CD4-positive, alpha-beta T cell (primary cell): ENCODE data around the gene MAP2K7. TPM values are rescaled to one million over a fixed set of nuclear protein-coding genes. Genes with fewer than 3 reads are reported as not detected.

Source experiments
- ATAC-seq: fragments of 200-7000 bp; cut with Tn5 transposase; one replicate; pipeline ENCODE4 v1.10.0; 2022; ENCODE audit warnings: mild to moderate bottlenecking; ENCODE audit not compliant: poor library complexity
- CTCF ChIA-PET: fragments of 350-600 bp; sonication (Branson Sonifier 250); formaldehyde crosslinking; loops from one replicate; lab custom pipeline; 2021; ENCODE audit warnings: antibody characterized with exemption, inconsistent platforms; lab: Charles Lee
- POLR2A ChIA-PET: fragments of 350-600 bp; sonication (Branson Sonifier 250); formaldehyde crosslinking; loops from one replicate; lab custom pipeline; 2021; ENCODE audit warnings: antibody characterized with exemption, inconsistent platforms; lab: Charles Lee
- DNase-seq, 14 experiments: peaks; one replicate each; pipeline ENCODE4 v3.0.0-alpha.2; 2013 to 2020; ENCODE audit warnings: mixed read lengths in 2 of 14
- H3K27ac ChIP-seq, 2 donors: one replicate each; pipeline versions ENCODE4 v1.5.1 to v1.7.0; 2013; ENCODE audit warnings: low read length in 2 of 2, low read depth in 1 of 2, mild to moderate bottlenecking in 1 of 2
- H3K27me3 ChIP-seq, 2 experiments: 1 replicate in 1 of 2; 2 replicates in 1 of 2; pipeline versions ENCODE4 v1.6.1 to v1.7.0; 2013; ENCODE audit warnings: low read length in 2 of 2, control low read depth in 1 of 2, mild to moderate bottlenecking in 1 of 2, moderate library complexity in 1 of 2; ENCODE audit not compliant: insufficient read depth in 2 of 2, control insufficient read depth in 1 of 2
- H3K36me3 ChIP-seq: one replicate; pipeline ENCODE4 v1.6.1; 2013; ENCODE audit warnings: low read length, control low read depth; ENCODE audit not compliant: insufficient read depth
- H3K4me1 ChIP-seq: one replicate; pipeline ENCODE4 v1.6.1; 2013; ENCODE audit warnings: low read length, control low read depth; ENCODE audit not compliant: insufficient read depth
- H3K4me3 ChIP-seq: one replicate; pipeline ENCODE4 v1.5.1; 2013; ENCODE audit warnings: mild to moderate bottlenecking, low read length, moderate library complexity
- H3K9me3 ChIP-seq, 2 experiments: 1 replicate in 1 of 2; 2 replicates in 1 of 2; pipeline versions ENCODE4 v1.6.1 to v1.7.0; 2013; ENCODE audit warnings: low read length in 2 of 2, mild to moderate bottlenecking in 2 of 2, control low read depth in 1 of 2, moderate library complexity in 1 of 2; ENCODE audit not compliant: control insufficient read depth in 1 of 2, insufficient read depth in 1 of 2
- H3K27ac Mint-ChIP-seq: one replicate; pipeline ENCODE4 v1.8.0; 2020; ENCODE audit warnings: mixed read lengths
- H3K27me3 Mint-ChIP-seq: one replicate; pipeline ENCODE4 v1.8.0; 2021; ENCODE audit warnings: mixed read lengths
- H3K36me3 Mint-ChIP-seq: one replicate; pipeline ENCODE4 v1.8.0; 2021; ENCODE audit warnings: low read depth, mixed read lengths
- H3K4me1 Mint-ChIP-seq: one replicate; pipeline ENCODE4 v1.8.0; 2021; ENCODE audit warnings: low read depth, mixed read lengths
- H3K4me3 Mint-ChIP-seq: one replicate; pipeline ENCODE4 v1.8.0; 2020; ENCODE audit warnings: mild to moderate bottlenecking, mixed read lengths
- H3K9me3 Mint-ChIP-seq: one replicate; pipeline ENCODE4 v1.8.0; 2020; ENCODE audit warnings: mixed read lengths
- intact Hi-C, 2 experiments: fragments of 100-400 bp; cut with DNase I in 1 of 2; cut with micrococcal nuclease in 1 of 2; formaldehyde crosslinking; loops; one replicate each; pipeline versions ENCODE4 v1.15.1 to v1.9.0; 2023 to 2025; cut with DNase I, micrococcal nuclease
- total RNA-seq, 174 experiments: library from RNA in 2 of 174; stranded (reverse) in 2 of 174; gene quantifications; one replicate each; pipeline ENCODE4 v1.2.3 and lab custom pipeline; 2021 to 2026
- TF ChIP-seq, protein P1 (sequence below): fragments of 200-600 bp; IDR thresholded peaks from one replicate; pipeline ENCODE4 v1.8.0; 2022; ENCODE audit warnings: antibody characterized with exemption, mild to moderate bottlenecking

MAP2K7 gene
- total RNA-seq, 2 experiments from 2014 or later, result 81.7 to 82.3 TPM

DNA sequence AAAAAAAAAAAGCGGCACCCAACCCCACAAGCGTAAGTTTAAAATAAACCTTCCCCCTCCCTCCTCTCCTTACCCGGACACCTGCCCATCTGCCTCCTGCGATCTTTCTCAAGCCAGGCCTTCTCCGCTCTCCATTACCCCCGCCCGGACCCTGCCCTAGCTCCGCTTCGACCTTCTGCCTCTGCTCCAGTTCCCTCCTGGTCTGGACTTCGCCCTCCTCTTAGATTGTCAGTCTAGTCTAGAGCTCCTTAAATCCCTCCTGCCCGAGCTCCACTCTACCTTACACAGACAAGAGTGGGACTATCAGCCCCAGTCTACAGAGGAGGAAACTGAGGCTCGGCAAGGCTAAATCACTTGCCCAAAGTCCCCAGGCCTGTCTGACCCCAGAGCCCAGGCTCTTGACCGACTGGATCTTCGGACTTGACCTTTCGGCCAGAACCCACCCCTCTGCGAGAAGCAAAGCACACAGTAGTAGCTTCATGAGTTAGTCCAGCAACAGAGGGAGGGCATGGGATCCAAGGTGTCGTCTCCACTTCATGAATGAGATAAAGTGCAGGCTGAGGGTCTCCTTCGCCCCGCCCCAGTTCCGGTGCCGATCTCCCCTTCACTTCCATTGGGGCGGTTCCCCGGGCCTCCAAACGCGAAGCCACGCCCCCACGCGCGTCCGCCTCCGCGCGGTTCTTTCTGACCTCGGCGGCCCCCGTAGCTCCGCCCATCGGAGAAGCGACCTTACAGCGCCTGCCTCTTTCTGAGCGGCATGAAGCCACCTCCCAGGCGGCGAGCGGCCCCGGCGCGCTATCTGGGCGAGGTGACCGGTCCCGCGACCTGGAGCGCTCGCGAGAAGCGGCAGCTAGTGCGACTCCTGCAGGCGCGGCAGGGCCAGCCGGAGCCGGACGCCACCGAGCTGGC lies 16.2 kb downstream of the MAP2K7 start, which contains the start of gene SNAPC2:
Gene SNAPC2 (plus strand): TSS at position 729 of the 909 bp plus-strand sequence. CDS start 29 bp downstream, at position 758.
- peak; percentile 93 to 98 (median 96) for DNase-seq
- H3K36me3 Mint-ChIP-seq, result peaks cover 20% of the 10 kb centered on the region
- H3K36me3 ChIP-seq, result peaks cover 18% of the 10 kb centered on the region
- TF ChIP-seq, protein P1, sequence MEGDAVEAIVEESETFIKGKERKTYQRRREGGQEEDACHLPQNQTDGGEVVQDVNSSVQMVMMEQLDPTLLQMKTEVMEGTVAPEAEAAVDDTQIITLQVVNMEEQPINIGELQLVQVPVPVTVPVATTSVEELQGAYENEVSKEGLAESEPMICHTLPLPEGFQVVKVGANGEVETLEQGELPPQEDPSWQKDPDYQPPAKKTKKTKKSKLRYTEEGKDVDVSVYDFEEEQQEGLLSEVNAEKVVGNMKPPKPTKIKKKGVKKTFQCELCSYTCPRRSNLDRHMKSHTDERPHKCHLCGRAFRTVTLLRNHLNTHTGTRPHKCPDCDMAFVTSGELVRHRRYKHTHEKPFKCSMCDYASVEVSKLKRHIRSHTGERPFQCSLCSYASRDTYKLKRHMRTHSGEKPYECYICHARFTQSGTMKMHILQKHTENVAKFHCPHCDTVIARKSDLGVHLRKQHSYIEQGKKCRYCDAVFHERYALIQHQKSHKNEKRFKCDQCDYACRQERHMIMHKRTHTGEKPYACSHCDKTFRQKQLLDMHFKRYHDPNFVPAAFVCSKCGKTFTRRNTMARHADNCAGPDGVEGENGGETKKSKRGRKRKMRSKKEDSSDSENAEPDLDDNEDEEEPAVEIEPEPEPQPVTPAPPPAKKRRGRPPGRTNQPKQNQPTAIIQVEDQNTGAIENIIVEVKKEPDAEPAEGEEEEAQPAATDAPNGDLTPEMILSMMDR, result no peak
- H3K4me3 ChIP-seq, result peak within 1 kb of the TSS; percentile 69
- peak within 1 kb of the TSS; percentile 79 for H3K27ac Mint-ChIP-seq
- peak; percentile 64 for ATAC-seq
- peaks cover 34 to 35% of the 10 kb centered on the region in 2 experiments for H3K27me3 ChIP-seq
- peaks cover 70% of the 10 kb centered on the region for H3K4me1 ChIP-seq
- POLR2A ChIA-PET, result interaction anchor here (0.6 to 7.7 kb wide), 25 partner anchors 9 to 1547 kb away, joined by 3 to 116 read pairs (median 4); partner anchors contain the start of genes ALKBH7, ARHGEF18, MAP2K7 and PET100
- intact Hi-C loops, result loop anchor here (1.0 to 10.0 kb wide), 6 partner anchors 16 to 1555 kb away; partner anchors contain the start of genes CLPP (in 1 of the 2), NDUFA7 (in 1 of the 2) and RPS28 (in 1 of the 2)
- H3K9me3 Mint-ChIP-seq, result no peaks in the 10 kb centered on the region
- peaks cover 0 to 9% of the 10 kb centered on the region in 2 experiments for H3K9me3 ChIP-seq
- H3K27ac ChIP-seq, result peak within 1 kb of the TSS; percentile 78 to 79
- peaks cover 37% of the 10 kb centered on the region for H3K4me1 Mint-ChIP-seq
- CTCF ChIA-PET, result interaction anchor here (0.8 to 5.6 kb wide), 10 partner anchors 9 to 239 kb away, joined by 3 to 43 read pairs (median 6); partner anchors contain the start of genes MAP2K7, TIMM44 and TRAPPC5
- H3K4me3 Mint-ChIP-seq, result peak within 1 kb of the TSS; percentile 94
- H3K27me3 Mint-ChIP-seq, result peaks cover 37% of the 10 kb centered on the region

GRCh38 chr19:7920519-7921301 lies 17.0 kb downstream of the MAP2K7 start:
- ChIA-PET POLR2A (interaction anchor here (0.8 to 7.7 kb wide), 25 partner anchors 9 to 1548 kb away, joined by 3 to 116 read pairs (median 4); partner anchors contain the start of genes ALKBH7, ARHGEF18, MAP2K7 and PET100), CTCF (interaction anchor here (1.0 to 5.6 kb wide), 8 partner anchors 9 to 240 kb away, joined by 3 to 43 read pairs (median 10); partner anchors contain the start of genes MAP2K7, TIMM44 and TRAPPC5)
- peaks cover 20% of the 10 kb centered on the region for H3K36me3 Mint-ChIP-seq
- peaks cover 28% of the 10 kb centered on the region in 2 experiments for H3K27me3 ChIP-seq
- intact Hi-C loops, result loop anchor here (1.0 to 10.0 kb wide), 6 partner anchors 16 to 1556 kb away; partner anchors contain the start of genes CLPP (in 1 of the 2), NDUFA7 (in 1 of the 2) and RPS28 (in 1 of the 2)
- peaks cover 37% of the 10 kb centered on the region for H3K4me1 Mint-ChIP-seq
- H3K4me1 ChIP-seq, result peaks cover 71% of the 10 kb centered on the region
- TF ChIP-seq, protein P1, result no peak
- peak overlapping the region; percentile 69 for H3K4me3 ChIP-seq
- DNase-seq (peak; percentile 98 to 100 (median 100)), ATAC-seq (peak; percentile 73)
- H3K27me3 Mint-ChIP-seq, result peaks cover 29% of the 10 kb centered on the region
- peak overlapping the region; percentile 78 to 79 for H3K27ac ChIP-seq
- H3K9me3 ChIP-seq, result peaks cover 0 to 9% of the 10 kb centered on the region in 2 experiments
- H3K4me3 Mint-ChIP-seq, result peak overlapping the region; percentile 94
- peaks cover 18% of the 10 kb centered on the region for H3K36me3 ChIP-seq
- H3K27ac Mint-ChIP-seq, result peak overlapping the region; percentile 79
- no peaks in the 10 kb centered on the region for H3K9me3 Mint-ChIP-seq
